Endodermal cell (in vitro differentiated cells): Measurements from ENCODE around the gene AAR2. TPM values are rescaled to one million over a fixed set of nuclear protein-coding genes. Genes with fewer than 3 reads are reported as not detected.

Source experiments
- DNase-seq: peaks from one replicate; pipeline ENCODE4 v3.0.0-alpha.2; 2017
- H3K27ac ChIP-seq: 2 replicates; pipeline ENCODE4 v1.5.1; 2013; ENCODE audit warnings: mild to moderate bottlenecking, low read depth, low read length, moderate library complexity
- H3K27me3 ChIP-seq: 2 replicates; pipeline ENCODE4 v1.6.1; 2013; ENCODE audit warnings: mild to moderate bottlenecking, low read length, moderate library complexity; ENCODE audit not compliant: insufficient read depth, control insufficient read depth, poor library complexity, severe bottlenecking
- H3K36me3 ChIP-seq: 2 replicates; pipeline ENCODE4 v1.7.0; 2013; ENCODE audit warnings: mild to moderate bottlenecking, low read length, moderate library complexity; ENCODE audit not compliant: control insufficient read depth, insufficient read depth
- H3K4me1 ChIP-seq: one replicate; pipeline ENCODE4 v1.7.0; 2013; ENCODE audit warnings: low read length; ENCODE audit not compliant: control insufficient read depth, insufficient read depth
- H3K4me3 ChIP-seq: 2 replicates; pipeline ENCODE4 v1.5.1; 2013; ENCODE audit warnings: mild to moderate bottlenecking, low read length, moderate library complexity
- H3K9ac ChIP-seq: 2 replicates; pipeline ENCODE4 v1.6.1; 2013; ENCODE audit warnings: mild to moderate bottlenecking, low read length, moderate library complexity; ENCODE audit not compliant: poor library complexity, severe bottlenecking; ENCODE audit errors: extremely low read depth
- H3K9me3 ChIP-seq: 2 replicates; pipeline ENCODE4 v1.6.1; 2013; ENCODE audit warnings: mild to moderate bottlenecking, low read length, moderate library complexity; ENCODE audit not compliant: control insufficient read depth
- H3K27ac Mint-ChIP-seq: 2 replicates; pipeline ENCODE4 v1.8.0; 2020; ENCODE audit warnings: mixed read lengths
- H3K27me3 Mint-ChIP-seq: 2 replicates; pipeline ENCODE4 v1.8.0; 2021; ENCODE audit warnings: mild to moderate bottlenecking, mixed read lengths; ENCODE audit not compliant: insufficient read depth
- H3K36me3 Mint-ChIP-seq: 2 replicates; pipeline ENCODE4 v1.8.0; 2020; ENCODE audit warnings: low read depth, mixed read lengths
- H3K4me1 Mint-ChIP-seq: 2 replicates; pipeline ENCODE4 v1.8.0; 2020; ENCODE audit warnings: mixed read lengths
- H3K4me3 Mint-ChIP-seq: 2 replicates; pipeline ENCODE4 v1.8.0; 2020; ENCODE audit warnings: mild to moderate bottlenecking, moderate library complexity, mixed read lengths
- H3K9me3 Mint-ChIP-seq: 2 replicates; pipeline ENCODE4 v1.8.0; 2020; ENCODE audit warnings: mild to moderate bottlenecking, mixed read lengths
- CTCF ChIP-seq: fragments of 200-600 bp; sonication (generic); conservative IDR thresholded peaks from 2 replicates; pipeline ENCODE4 v1.5.0; 2021; ENCODE audit warnings: antibody characterized with exemption, mild to moderate bottlenecking
- WGBS, 2 experiments: methylation state at CpG; one replicate each; pipeline versions ENCODE4 v1.1.5 to v1.1.7; 2013; ENCODE audit warnings: missing lambda C conversion rate in 2 of 2, mixed read lengths in 1 of 2; ENCODE audit not compliant: insufficient coverage in 1 of 2, insufficient read length in 1 of 2; 5-methylcytosine and 5-hydroxymethylcytosine counted together
- total RNA-seq, 2 donors: library from RNA; stranded (reverse); fragmentation: NEBNext Ultra II Directional in 1 of 2; extraction: Animal tissue kit (Norgen Biotek cat#: 25700) in 1 of 2; gene quantifications; 2 replicates in 1 of 2; 3 replicates in 1 of 2; pipeline ENCODE4 v1.2.1, GENCODE V29; 2021

AAR2 gene
- total RNA-seq, 2 donors from 2014 or later = 23.5 to 24.3 TPM

- Histone ChIP-seq H3K4me1 (no peaks in the 10 kb centered on the region), H3K36me3 (no peaks in the 10 kb centered on the region), H3K9me3 (no peaks in the 10 kb centered on the region), H3K4me3 (no peak overlapping the region), H3K27ac (no peak overlapping the region), H3K9ac (no peak overlapping the region), H3K27me3 (no peaks in the 10 kb centered on the region)
- DNase-seq = no peak
- 88 to 90% methylated on average over 8 to 12 of the region's 12 CpGs for WGBS, 2 experiments
- Mint-ChIP-seq H3K36me3 (no peaks in the 10 kb centered on the region), H3K27ac (no peak overlapping the region), H3K9me3 (no peaks in the 10 kb centered on the region), H3K4me3 (no peak overlapping the region), H3K4me1 (no peaks in the 10 kb centered on the region), H3K27me3 (no peaks in the 10 kb centered on the region)
- no peak for TF ChIP-seq CTCF
Observed at GRCh38 chr20:36272547-36273220, 36.4 kb downstream of the AAR2 start.

GRCh38 chr20:36273414-36274180 lies 37.3 kb downstream of the AAR2 start:
- H3K4me1 Mint-ChIP-seq = no peaks in the 10 kb centered on the region
- H3K27ac Mint-ChIP-seq = no peak overlapping the region
- no peak overlapping the region for H3K4me3 Mint-ChIP-seq
- no peaks in the 10 kb centered on the region for H3K27me3 ChIP-seq
- no peak for DNase-seq
- no peaks in the 10 kb centered on the region for H3K36me3 Mint-ChIP-seq
- 83 to 91% methylated on average over 11 to 12 of the region's 12 CpGs for WGBS, 2 experiments
- H3K27ac ChIP-seq = peak overlapping the region; percentile 72
- no peak overlapping the region for H3K9ac ChIP-seq
- no peaks in the 10 kb centered on the region for H3K9me3 ChIP-seq
- peak; percentile 64 for TF ChIP-seq CTCF
- H3K36me3 ChIP-seq = no peaks in the 10 kb centered on the region
- no peaks in the 10 kb centered on the region for H3K9me3 Mint-ChIP-seq
- no peaks in the 10 kb centered on the region for H3K4me1 ChIP-seq
- H3K4me3 ChIP-seq = no peak overlapping the region
- no peaks in the 10 kb centered on the region for H3K27me3 Mint-ChIP-seq

- Histone ChIP-seq H3K27me3 (no peaks in the 10 kb centered on the region), H3K27ac (peak overlapping the region; percentile 72), H3K9ac (no peak overlapping the region), H3K36me3 (no peaks in the 10 kb centered on the region), H3K4me3 (no peak overlapping the region), H3K4me1 (no peaks in the 10 kb centered on the region), H3K9me3 (no peaks in the 10 kb centered on the region)
- no peaks in the 10 kb centered on the region for H3K9me3 Mint-ChIP-seq
- H3K36me3 Mint-ChIP-seq = no peaks in the 10 kb centered on the region
- no peak for TF ChIP-seq CTCF
- 68 to 77% methylated on average over 4 to 20 of the region's 20 CpGs for WGBS, 2 experiments
- no peaks in the 10 kb centered on the region for H3K4me1 Mint-ChIP-seq
- no peaks in the 10 kb centered on the region for H3K27me3 Mint-ChIP-seq
- no peak for DNase-seq
- H3K4me3 Mint-ChIP-seq = no peak overlapping the region
- H3K27ac Mint-ChIP-seq = no peak overlapping the region
Observed at GRCh38 chr20:36274181-36274841, 38.0 kb downstream of the AAR2 start.
